Left ventricle myocardium inferior (tissue), 1 donor: ENCODE results near the gene ANKFN1. TPM values are rescaled to one million over a fixed set of nuclear protein-coding genes. Genes with fewer than 3 reads are reported as not detected.

Experiments used
- DNase-seq: peaks from one replicate; pipeline ENCODE4 v3.0.0-alpha.2; 2020
- H3K27ac ChIP-seq: fragments of 200-600 bp; replicated peaks from 2 replicates; pipeline ENCODE4 v1.8.0; 2021
- H3K27me3 ChIP-seq: fragments of 200-600 bp; 2 replicates; pipeline ENCODE4 v1.8.0; 2021; ENCODE audit warnings: low read depth
- H3K36me3 ChIP-seq: fragments of 200-600 bp; 2 replicates; pipeline ENCODE4 v1.8.0; 2021
- H3K4me1 ChIP-seq: fragments of 200-600 bp; 2 replicates; pipeline ENCODE4 v1.8.0; 2021
- H3K4me3 ChIP-seq: fragments of 200-600 bp; 2 replicates; pipeline ENCODE4 v1.8.0; 2021; ENCODE audit warnings: mild to moderate bottlenecking, moderate library complexity
- H3K9me3 ChIP-seq: fragments of 200-600 bp; replicated peaks from 2 replicates; pipeline ENCODE4 v1.8.0; 2021
- intact Hi-C: fragments of 100-400 bp; cut with micrococcal nuclease; formaldehyde crosslinking; loops from one replicate; pipeline ENCODE4 v1.11.0; 2022
- total RNA-seq: library from RNA; stranded (reverse); fragmentation: NEBNext Ultra II Directional; extraction: Animal tissue kit (Norgen Biotek cat#: 25700); gene quantifications from one replicate; pipeline ENCODE4 v1.2.1, GENCODE V29; 2021
- TF ChIP-seq, protein P1 (sequence below): fragments of 200-600 bp; IDR thresholded peaks from 2 replicates; pipeline ENCODE4 v1.8.0; 2021; ENCODE audit warnings: antibody characterized with exemption, mild to moderate bottlenecking, borderline replicate concordance
- donor health status: DM: no; HTN: yes; CAD: no; lungs with severe emphysema.

ANKFN1 gene
- total RNA-seq, 1 donor from 2014 or later = not detected

DNA sequence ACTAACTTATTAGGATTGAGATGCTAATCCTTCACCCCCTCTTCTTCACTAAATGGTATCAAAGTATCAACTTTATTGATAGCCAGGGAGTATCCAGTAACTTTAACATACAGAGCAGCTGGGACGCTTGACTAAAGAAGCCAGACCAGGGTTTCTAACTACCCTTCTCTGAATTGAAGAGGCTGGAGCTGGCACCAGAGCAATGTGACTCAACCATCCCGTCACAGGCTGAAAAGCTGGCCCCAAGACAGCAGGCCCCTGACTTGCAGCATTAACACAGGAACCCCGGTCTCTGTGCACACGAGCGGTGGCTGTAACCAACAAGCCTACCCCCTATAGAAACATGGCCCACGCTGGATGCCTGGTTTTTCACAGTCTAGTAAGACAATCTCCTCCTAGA is 59.8 kb downstream of the ANKFN1 start:
- Histone ChIP-seq H3K4me1 (no peaks in the 10 kb centered on the region), H3K4me3 (no peak overlapping the region), H3K27ac (no peak overlapping the region), H3K27me3 (no peaks in the 10 kb centered on the region), H3K36me3 (no peaks in the 10 kb centered on the region), H3K9me3 (peaks cover 24% of the 10 kb centered on the region)
- intact Hi-C loops = no loop called here
- TF ChIP-seq, protein P1, sequence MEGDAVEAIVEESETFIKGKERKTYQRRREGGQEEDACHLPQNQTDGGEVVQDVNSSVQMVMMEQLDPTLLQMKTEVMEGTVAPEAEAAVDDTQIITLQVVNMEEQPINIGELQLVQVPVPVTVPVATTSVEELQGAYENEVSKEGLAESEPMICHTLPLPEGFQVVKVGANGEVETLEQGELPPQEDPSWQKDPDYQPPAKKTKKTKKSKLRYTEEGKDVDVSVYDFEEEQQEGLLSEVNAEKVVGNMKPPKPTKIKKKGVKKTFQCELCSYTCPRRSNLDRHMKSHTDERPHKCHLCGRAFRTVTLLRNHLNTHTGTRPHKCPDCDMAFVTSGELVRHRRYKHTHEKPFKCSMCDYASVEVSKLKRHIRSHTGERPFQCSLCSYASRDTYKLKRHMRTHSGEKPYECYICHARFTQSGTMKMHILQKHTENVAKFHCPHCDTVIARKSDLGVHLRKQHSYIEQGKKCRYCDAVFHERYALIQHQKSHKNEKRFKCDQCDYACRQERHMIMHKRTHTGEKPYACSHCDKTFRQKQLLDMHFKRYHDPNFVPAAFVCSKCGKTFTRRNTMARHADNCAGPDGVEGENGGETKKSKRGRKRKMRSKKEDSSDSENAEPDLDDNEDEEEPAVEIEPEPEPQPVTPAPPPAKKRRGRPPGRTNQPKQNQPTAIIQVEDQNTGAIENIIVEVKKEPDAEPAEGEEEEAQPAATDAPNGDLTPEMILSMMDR = no peak
- DNase-seq = no peak

DNA sequence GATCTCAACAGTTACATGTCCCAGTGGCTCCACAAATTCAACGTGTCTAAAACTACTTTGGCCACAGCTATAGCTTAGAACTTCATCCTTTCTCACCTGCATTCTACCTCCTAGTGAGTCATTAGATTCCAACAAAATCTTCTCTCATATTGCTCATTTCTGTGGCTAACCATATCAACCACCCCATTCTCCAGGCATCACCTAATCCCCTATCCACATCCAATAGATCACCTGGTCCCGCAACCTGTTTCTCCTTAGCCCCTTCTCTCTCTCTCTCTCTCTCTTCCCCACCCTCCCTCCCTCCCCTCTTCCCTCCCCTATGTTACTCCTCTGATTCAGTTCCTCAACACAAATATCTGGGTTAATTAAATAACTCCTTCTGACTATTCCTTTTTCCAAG is 64.6 kb downstream of the ANKFN1 start:
- no peaks in the 10 kb centered on the region for H3K9me3 ChIP-seq
- H3K4me3 ChIP-seq = no peak overlapping the region
- no peaks in the 10 kb centered on the region for H3K36me3 ChIP-seq
- TF ChIP-seq, protein P1 = no peak
- no peaks in the 10 kb centered on the region for H3K27me3 ChIP-seq
- H3K27ac ChIP-seq = no peak overlapping the region
- H3K4me1 ChIP-seq = no peaks in the 10 kb centered on the region
- no peak for DNase-seq
- intact Hi-C loops = no loop called here

DNA sequence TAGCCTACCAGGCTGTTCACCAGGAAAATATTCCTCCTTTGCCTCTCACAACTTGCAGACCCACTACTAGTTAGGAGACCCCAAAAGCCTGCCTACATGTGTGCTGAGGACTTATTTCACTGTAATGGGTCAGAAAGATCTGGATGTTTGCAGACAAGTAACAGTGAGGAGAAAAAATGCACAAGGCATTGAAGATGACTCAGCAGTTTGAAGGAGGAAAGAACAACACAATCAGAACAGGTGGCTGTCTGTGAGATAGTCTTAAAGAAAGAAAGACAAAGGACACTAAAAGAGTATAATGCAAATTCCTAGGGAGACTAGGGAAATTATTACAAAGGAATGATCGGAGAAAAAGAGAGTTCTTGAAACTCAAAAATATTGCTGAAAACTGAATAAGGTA is 69.0 kb downstream of the ANKFN1 start:
- H3K36me3 ChIP-seq = no peaks in the 10 kb centered on the region
- no peak for DNase-seq
- H3K9me3 ChIP-seq = no peaks in the 10 kb centered on the region
- intact Hi-C loops = no loop called here
- no peak overlapping the region for H3K27ac ChIP-seq
- TF ChIP-seq, protein P1 = no peak
- H3K4me1 ChIP-seq = no peaks in the 10 kb centered on the region
- no peak overlapping the region for H3K4me3 ChIP-seq
- no peaks in the 10 kb centered on the region for H3K27me3 ChIP-seq

DNA sequence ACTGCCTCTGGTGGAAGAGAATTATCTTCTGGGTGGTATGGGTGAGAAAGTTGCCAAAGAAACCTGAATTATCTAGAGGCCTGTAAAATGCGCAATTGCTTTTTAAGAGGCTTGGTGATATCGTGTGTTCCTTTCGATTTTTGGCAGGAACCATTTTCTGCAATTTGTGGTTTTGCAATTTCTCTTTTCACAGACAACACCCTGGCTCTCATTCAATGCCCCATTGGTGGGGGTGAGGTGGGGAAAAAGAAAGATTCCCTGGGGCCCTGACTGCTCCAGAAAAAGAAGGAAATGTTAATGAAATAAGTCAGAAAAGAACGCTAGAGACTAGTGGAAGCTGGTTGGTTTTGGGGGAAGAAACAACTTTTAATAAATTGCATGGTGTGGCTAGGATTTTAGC is 77.4 kb downstream of the ANKFN1 start:
- no peaks in the 10 kb centered on the region for H3K36me3 ChIP-seq
- no peaks in the 10 kb centered on the region for H3K27me3 ChIP-seq
- H3K9me3 ChIP-seq = peaks cover 7% of the 10 kb centered on the region
- H3K4me3 ChIP-seq = no peak overlapping the region
- TF ChIP-seq, protein P1 = no peak
- no peaks in the 10 kb centered on the region for H3K4me1 ChIP-seq
- no peak overlapping the region for H3K27ac ChIP-seq
- intact Hi-C loops = no loop called here
- DNase-seq = no peak

DNA sequence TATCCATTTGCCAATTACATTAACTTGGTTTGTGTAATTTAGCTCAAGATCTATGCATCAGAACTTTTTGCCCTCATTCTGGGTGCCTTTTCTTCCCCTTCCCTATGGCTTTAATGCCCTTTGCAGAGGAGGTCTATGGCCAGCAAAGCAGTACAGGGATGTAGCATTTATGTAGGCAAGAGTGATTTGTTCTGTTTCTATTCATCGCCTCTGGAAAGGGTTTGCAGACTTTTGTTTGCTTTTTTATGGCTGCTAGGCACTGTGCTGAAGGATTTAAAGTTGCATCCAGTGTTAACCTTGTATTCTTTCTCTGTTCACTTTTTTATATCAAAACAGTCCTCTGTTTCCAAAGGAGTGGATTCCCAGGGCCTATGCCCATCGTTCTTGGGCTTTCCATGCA is 78.0 kb downstream of the ANKFN1 start:
- no peaks in the 10 kb centered on the region for H3K4me1 ChIP-seq
- H3K4me3 ChIP-seq = no peak overlapping the region
- DNase-seq = no peak
- TF ChIP-seq, protein P1 = no peak
- intact Hi-C loops = no loop called here
- H3K36me3 ChIP-seq = no peaks in the 10 kb centered on the region
- H3K27ac ChIP-seq = no peak overlapping the region
- no peaks in the 10 kb centered on the region for H3K27me3 ChIP-seq
- H3K9me3 ChIP-seq = peaks cover 7% of the 10 kb centered on the region

DNA sequence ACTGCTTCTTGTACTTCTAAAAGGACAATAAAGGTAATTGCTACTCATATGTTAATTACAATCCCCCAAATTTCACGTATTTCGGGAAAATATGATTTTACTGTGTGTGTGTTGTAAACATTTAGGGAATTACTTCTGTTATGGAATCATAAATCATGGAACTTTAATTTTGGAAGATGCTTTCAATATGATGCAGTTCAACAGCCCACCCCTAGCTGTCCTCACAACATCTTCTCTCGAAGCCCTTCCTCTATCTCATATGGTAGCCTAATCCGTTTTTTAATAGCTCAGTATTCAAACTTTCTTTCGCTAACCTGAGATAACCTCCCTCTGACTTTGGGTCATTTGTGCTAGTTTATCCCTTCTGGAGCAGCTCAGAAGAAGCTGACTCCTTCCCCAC is 78.4 kb downstream of the ANKFN1 start:
- no peaks in the 10 kb centered on the region for H3K36me3 ChIP-seq
- intact Hi-C loops = no loop called here
- no peak for DNase-seq
- no peak overlapping the region for H3K4me3 ChIP-seq
- H3K4me1 ChIP-seq = no peaks in the 10 kb centered on the region
- H3K27ac ChIP-seq = no peak overlapping the region
- H3K9me3 ChIP-seq = peaks cover 7% of the 10 kb centered on the region
- TF ChIP-seq, protein P1 = no peak
- no peaks in the 10 kb centered on the region for H3K27me3 ChIP-seq
